Activated CD8-positive, alpha-beta memory T cell treated with anti-CD3 and anti-CD28 coated beads, Interleukin-2, amount 50 U/mL, for 24 hours (primary cell): ENCODE data around the gene PDZRN3.

ENCODE experiments used
- DNase-seq: peaks from one replicate; pipeline ENCODE4 v3.0.0-alpha.2; 2020; ENCODE audit errors: extremely low read depth

Gene PDZRN3

GRCh38 chr3:73556520-73557372 lies 68.0 kb downstream of the PDZRN3 start:
- no peak for DNase-seq

GRCh38 chr3:73555076-73555475 lies 69.7 kb downstream of the PDZRN3 start:
- DNase-seq = no peak

GRCh38 chr3:73552700-73553099 lies 72.0 kb downstream of the PDZRN3 start:
- DNase-seq = no peak

- DNase-seq = no peak
These were observed 74.7 kb downstream of the PDZRN3 start for GRCh38 chr3:73550032-73550431.

GRCh38 chr3:73549051-73549600 lies 75.6 kb downstream of the PDZRN3 start:
- DNase-seq = no peak

GRCh38 chr3:73548436-73548835 lies 76.3 kb downstream of the PDZRN3 start:
- DNase-seq = no peak

GRCh38 chr3:73547427-73548248 lies 77.1 kb downstream of the PDZRN3 start:
- no peak for DNase-seq

GRCh38 chr3:73546961-73547360 lies 77.8 kb downstream of the PDZRN3 start:
- no peak for DNase-seq

- no peak for DNase-seq
These were observed 81.3 kb downstream of the PDZRN3 start for GRCh38 chr3:73543412-73543811.

GRCh38 chr3:73542136-73542535 lies 82.6 kb downstream of the PDZRN3 start:
- no peak for DNase-seq

- no peak for DNase-seq
These were observed 83.6 kb downstream of the PDZRN3 start for GRCh38 chr3:73540969-73541740.

- DNase-seq = no peak
These were observed 86.3 kb downstream of the PDZRN3 start for GRCh38 chr3:73538486-73538885.

- DNase-seq = no peak
These were observed 87.8 kb downstream of the PDZRN3 start for GRCh38 chr3:73536952-73537351.

GRCh38 chr3:73536336-73536895 lies 88.3 kb downstream of the PDZRN3 start:
- DNase-seq = no peak

- no peak for DNase-seq
These were observed 88.8 kb downstream of the PDZRN3 start for GRCh38 chr3:73535931-73536330.

- DNase-seq = no peak
These were observed 89.6 kb downstream of the PDZRN3 start for GRCh38 chr3:73535137-73535536.

- no peak for DNase-seq
These were observed 94.7 kb downstream of the PDZRN3 start for GRCh38 chr3:73530022-73530396.

- DNase-seq = no peak
These were observed 95.3 kb downstream of the PDZRN3 start for GRCh38 chr3:73529308-73530021.

GRCh38 chr3:73525591-73525990 lies 99.2 kb downstream of the PDZRN3 start:
- DNase-seq = no peak

- DNase-seq = no peak
These were observed 101.1 kb downstream of the PDZRN3 start for GRCh38 chr3:73523661-73524060.
